Memory B cell (primary cell): Measurements from ENCODE around the gene USP17L20.
A peak's percentile ranks its signal among the peaks of the same experiment; 100 is the strongest.
"Not testable (repeated sequence)": the region's sequence is repeated elsewhere in the genome, so short reads cannot be mapped to it uniquely, and the experiment has no call there.

Experiments used
- ATAC-seq: fragments of 150-1000 bp; cut with Tn5 transposase; 2 replicates; pipeline ENCODE4 v1.10.0; 2021; ENCODE audit warnings: low read depth, mild to moderate bottlenecking, moderate library complexity
- DNase-seq, 2 donors: peaks; one replicate each; pipeline ENCODE4 v3.0.0; 2022; ENCODE audit warnings: low spot score in 2 of 2
- H3K27ac Mint-ChIP-seq: one replicate; pipeline ENCODE4 v1.8.0; 2022; ENCODE audit warnings: mild to moderate bottlenecking, moderate library complexity, mixed read lengths
- H3K27me3 Mint-ChIP-seq: one replicate; pipeline ENCODE4 v1.8.0; 2022; ENCODE audit warnings: mixed read lengths
- H3K36me3 Mint-ChIP-seq: one replicate; pipeline ENCODE4 v1.8.0; 2022; ENCODE audit warnings: mild to moderate bottlenecking, mixed read lengths
- H3K4me1 Mint-ChIP-seq: one replicate; pipeline ENCODE4 v1.8.0; 2022; ENCODE audit warnings: mixed read lengths
- H3K4me3 Mint-ChIP-seq: one replicate; pipeline ENCODE4 v1.8.0; 2022; ENCODE audit warnings: mild to moderate bottlenecking, moderate library complexity, mixed read lengths
- H3K9me3 Mint-ChIP-seq: one replicate; pipeline ENCODE4 v1.8.0; 2022; ENCODE audit warnings: mixed read lengths

The USP17L20 gene

DNA sequence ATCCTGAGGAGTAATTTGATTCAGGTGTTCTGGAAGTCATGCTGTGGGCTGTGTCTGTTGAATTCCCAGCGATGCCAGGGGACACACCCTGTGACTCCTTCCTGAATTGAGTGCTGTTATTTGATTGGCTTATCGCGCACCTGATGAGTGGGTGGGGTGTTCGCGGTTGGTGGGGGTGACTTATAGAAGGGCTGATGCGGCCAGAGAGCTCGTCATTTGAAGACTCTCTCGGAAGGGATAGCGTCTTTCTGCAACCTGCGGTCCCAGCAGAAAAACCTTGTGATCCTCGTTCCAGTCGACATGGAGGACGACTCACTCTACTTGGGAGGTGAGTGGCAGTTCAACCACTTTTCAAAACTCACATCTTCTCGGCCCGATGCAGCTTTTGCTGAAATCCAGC is 9.4 kb downstream of the USP17L20 start, which contains the start of gene USP17L22:
Gene USP17L22, plus strand, starts transcription at position 301 of the 400 bp plus-strand sequence. Its CDS starts 0 bp downstream, at position 301.
- H3K27me3 Mint-ChIP-seq, H3K36me3 Mint-ChIP-seq, H3K4me3 Mint-ChIP-seq, H3K9me3 Mint-ChIP-seq, H3K4me1 Mint-ChIP-seq, DNase-seq, ATAC-seq, H3K27ac Mint-ChIP-seq: not testable (repeated sequence)

- H3K27me3 Mint-ChIP-seq, ATAC-seq, H3K4me3 Mint-ChIP-seq, H3K27ac Mint-ChIP-seq, H3K36me3 Mint-ChIP-seq, H3K9me3 Mint-ChIP-seq, H3K4me1 Mint-ChIP-seq: not testable (repeated sequence)
- peak in 1 of 2 donors; percentile 14 for DNase-seq
Observed at GRCh38 chr4:9271719-9272118, 13.8 kb downstream of the USP17L20 start.
